HG03571 (cell line): ENCODE results near the gene PAK4.

ENCODE experiments used
- ATAC-seq: cut with Tn5 transposase; IDR thresholded peaks from one replicate; pipeline ENCODE4 v1.9.1; 2021; ENCODE audit not compliant: unreplicated experiment

The PAK4 gene

GRCh38 chr19:39145180-39145953 is 19.8 kb downstream of the PAK4 start:
- ATAC-seq = no peak

- ATAC-seq = no peak
Observed at GRCh38 chr19:39146091-39146490, 20.5 kb downstream of the PAK4 start.

GRCh38 chr19:39146686-39147450 is 21.3 kb downstream of the PAK4 start:
- no peak for ATAC-seq

- no peak for ATAC-seq
Observed at GRCh38 chr19:39147480-39147879, 21.9 kb downstream of the PAK4 start.

GRCh38 chr19:39148939-39149529 is 23.4 kb downstream of the PAK4 start:
- no peak for ATAC-seq

GRCh38 chr19:39150235-39150634 is 24.6 kb downstream of the PAK4 start:
- no peak for ATAC-seq

GRCh38 chr19:39150807-39151600 is 25.4 kb downstream of the PAK4 start:
- ATAC-seq = no peak

GRCh38 chr19:39152066-39152465 is 26.5 kb downstream of the PAK4 start:
- ATAC-seq = no peak

GRCh38 chr19:39154100-39154628 is 28.6 kb downstream of the PAK4 start:
- ATAC-seq = no peak

GRCh38 chr19:39154629-39155100 is 29.1 kb downstream of the PAK4 start:
- ATAC-seq = no peak

- no peak for ATAC-seq
Observed at GRCh38 chr19:39155114-39155700, 29.6 kb downstream of the PAK4 start.

- no peak for ATAC-seq
Observed at GRCh38 chr19:39155741-39156140, 30.2 kb downstream of the PAK4 start.

- ATAC-seq = no peak
Observed at GRCh38 chr19:39156326-39157230, 31.0 kb downstream of the PAK4 start.

GRCh38 chr19:39157275-39157996 is 31.9 kb downstream of the PAK4 start:
- ATAC-seq = no peak

- no peak for ATAC-seq
Observed at GRCh38 chr19:39157997-39158389, 32.4 kb downstream of the PAK4 start.

GRCh38 chr19:39158646-39159260 is 33.2 kb downstream of the PAK4 start:
- ATAC-seq = no peak

- no peak for ATAC-seq
Observed at GRCh38 chr19:39160523-39160861, 34.9 kb downstream of the PAK4 start.

GRCh38 chr19:39160889-39161672 is 35.5 kb downstream of the PAK4 start:
- ATAC-seq = no peak
